ENCODE data around the gene JRKL. TPM values are rescaled to one million over a fixed set of nuclear protein-coding genes. Genes with fewer than 3 reads are reported as not detected.

The JRKL gene
- total and polyA plus RNA-seq, 2 of the 13 experiments (the other 11 are each of a cell fraction or from before 2014, with no cell fraction given), result 3.2 to 4.5 TPM

DNA sequence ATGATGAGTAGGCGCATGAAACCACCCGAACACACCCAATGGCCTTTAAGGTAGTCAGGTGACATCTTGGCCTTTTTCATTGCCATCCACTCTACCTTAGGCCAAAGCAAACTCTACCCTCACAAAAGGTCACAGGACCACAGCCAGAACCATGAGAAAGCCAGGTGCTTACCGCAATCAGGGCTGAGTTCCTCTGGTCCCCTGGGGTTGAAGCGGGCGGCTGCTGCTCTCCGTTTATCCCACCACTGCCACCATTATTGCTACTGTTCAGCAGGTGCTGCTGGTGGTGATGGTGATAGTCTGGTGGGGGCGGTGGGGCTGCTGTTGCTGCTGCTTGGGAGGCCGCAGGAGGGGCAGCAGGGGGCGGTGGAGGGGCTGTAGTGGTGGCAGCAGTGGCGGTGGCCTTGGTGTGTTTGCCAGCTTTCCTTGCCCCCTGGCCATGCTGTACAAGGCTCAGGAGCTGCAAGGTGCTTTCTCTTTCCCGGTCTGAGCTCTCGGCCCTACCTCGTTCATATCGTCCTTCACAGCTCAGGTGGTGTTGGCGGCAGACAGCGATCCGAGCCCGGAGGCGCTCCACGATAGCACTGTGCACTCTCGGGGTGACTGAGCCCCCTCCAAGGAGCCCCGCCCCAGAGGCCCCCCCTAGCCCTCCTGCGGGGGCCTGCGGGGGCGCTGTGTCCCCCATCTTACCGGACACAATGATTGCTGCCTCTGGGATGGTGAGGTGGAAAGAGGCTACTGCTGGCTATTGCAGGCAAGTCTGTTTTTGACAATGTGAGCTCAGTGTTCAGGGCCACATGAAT, 48.4 kb upstream of the JRKL start (continued):
- TF ChIP-seq FUBP1 (CRISPR knock-in tag; IDR thresholded peaks at IDR 0.05; ENCODE audit: borderline replicate concordance) (peak; percentile 75; the same call in 1 of the 2 replicates), ZFP82 (CRISPR knock-in tag; IDR thresholded peaks at IDR 0.05; ENCODE audit: borderline replicate concordance) (peak; percentile 51; the same call in 1 of the 2 replicates), HDAC1 (CRISPR knock-in tag; IDR thresholded peaks at IDR 0.05) (peak; percentile 31; the same call in 1 of the 2 replicates), PAXIP1 (CRISPR knock-in tag; conservative IDR thresholded peaks at IDR 0.05) (0 out of 2 replicates have a peak, but pooled peaks have one; percentile 24), GABPB1 (CRISPR knock-in tag; IDR thresholded peaks at IDR 0.05) (peak; percentile 38; the same call in 1 of the 2 replicates), HNRNPL (IDR thresholded peaks at IDR 0.05; ENCODE audit: low read depth, low read length) (0 out of 2 replicates have a peak, but pooled peaks have one; percentile 28), ZNF564 (CRISPR knock-in tag; IDR thresholded peaks at IDR 0.05) (0 out of 2 replicates have a peak, but pooled peaks have one; percentile 38), FOXA3 (CRISPR knock-in tag; IDR thresholded peaks at IDR 0.05) (no peak), TMF1 (CRISPR knock-in tag; IDR thresholded peaks at IDR 0.05; ENCODE audit: low read depth) (no peak), ZNF704 (CRISPR knock-in tag; IDR thresholded peaks at IDR 0.05; ENCODE audit: borderline replicate concordance) (no peak), XRCC5 (optimal IDR thresholded peaks at IDR 0.05; ENCODE audit: low read length) (peak; percentile 40), ZNF883 (CRISPR knock-in tag; IDR thresholded peaks at IDR 0.05; ENCODE audit: not compliant biosample characterization) (peak; percentile 44)

All from HepG2 (cell line).